Stimulated activated CD4-positive, alpha-beta T cell treated with anti-CD3 and anti-CD28 coated beads, Interleukin-4, amount 100 ng/mL, for 4 hours (primary cell): ENCODE measurements around the gene PTOV1.
"Not testable (repeated sequence)": the region's sequence is repeated elsewhere in the genome, so short reads cannot be mapped to it uniquely, and the experiment has no call there.

Experiments used
- DNase-seq, 2 experiments: peaks; one replicate each; pipeline ENCODE4 v3.0.0-alpha.2; 2020

PTOV1 gene

GRCh38 chr19:49818649-49819370 lies 32.1 kb upstream of the PTOV1 start:
- DNase-seq, result no peak

- not testable (repeated sequence) for DNase-seq
These were observed 31.4 kb upstream of the PTOV1 start for GRCh38 chr19:49819452-49820115.

GRCh38 chr19:49820125-49820524 lies 30.8 kb upstream of the PTOV1 start:
- DNase-seq, result no peak

GRCh38 chr19:49823472-49823871 lies 27.5 kb upstream of the PTOV1 start:
- no peak for DNase-seq

- no peak for DNase-seq
These were observed 26.3 kb upstream of the PTOV1 start for GRCh38 chr19:49824662-49825061.

GRCh38 chr19:49827034-49827433 lies 23.9 kb upstream of the PTOV1 start:
- no peak for DNase-seq

GRCh38 chr19:49829200-49829599 lies 21.8 kb upstream of the PTOV1 start:
- DNase-seq, result no peak

GRCh38 chr19:49829721-49830120 lies 21.2 kb upstream of the PTOV1 start:
- no peak for DNase-seq

GRCh38 chr19:49830766-49831165 lies 20.2 kb upstream of the PTOV1 start:
- no peak for DNase-seq

GRCh38 chr19:49831592-49831991 lies 19.4 kb upstream of the PTOV1 start:
- DNase-seq, result no peak

GRCh38 chr19:49832556-49832955 lies 18.4 kb upstream of the PTOV1 start:
- no peak for DNase-seq

GRCh38 chr19:49833599-49833998 lies 17.4 kb upstream of the PTOV1 start:
- no peak for DNase-seq

- no peak for DNase-seq
These were observed 15.4 kb upstream of the PTOV1 start for GRCh38 chr19:49835562-49835961.

GRCh38 chr19:49836176-49837008 lies 14.6 kb upstream of the PTOV1 start:
- DNase-seq, result no peak

GRCh38 chr19:49837009-49837310 lies 14.0 kb upstream of the PTOV1 start:
- no peak for DNase-seq

GRCh38 chr19:49837425-49837824 lies 13.5 kb upstream of the PTOV1 start:
- DNase-seq, result no peak

GRCh38 chr19:49838885-49839588 lies 11.9 kb upstream of the PTOV1 start:
- DNase-seq, result no peak

GRCh38 chr19:49839713-49840112 lies 11.2 kb upstream of the PTOV1 start:
- DNase-seq, result no peak

GRCh38 chr19:49840321-49840720 lies 10.6 kb upstream of the PTOV1 start:
- no peak for DNase-seq

- DNase-seq, result no peak
These were observed 10.2 kb upstream of the PTOV1 start for GRCh38 chr19:49840736-49841249.

GRCh38 chr19:49843265-49843664 lies 7.7 kb upstream of the PTOV1 start:
- DNase-seq, result no peak

GRCh38 chr19:49844138-49845095 lies 6.5 kb upstream of the PTOV1 start:
- no peak for DNase-seq
